Measurements from ENCODE around the gene GIPC2.
"Not testable (repeated sequence)": the region's sequence is repeated elsewhere in the genome, so short reads cannot be mapped to it uniquely, and the experiment has no call there.

Gene GIPC2

GRCh38 chr1:78015148-78015547 is 30.6 kb upstream of the GIPC2 start:
- DNase-seq (ENCODE audit: low read depth), result no peak
- no peak overlapping the region for H3K4me3 ChIP-seq (replicated peaks; ENCODE audit: low read depth, low read length)
- TF ChIP-seq CTCF (IDR thresholded peaks at IDR 0.05; ENCODE audit: low read length, missing control alignments), result no peak

GRCh38 chr1:78019024-78019423 is 26.7 kb upstream of the GIPC2 start:
- H3K4me3 ChIP-seq (replicated peaks; ENCODE audit: low read depth, low read length), result no peak overlapping the region
- no peak for TF ChIP-seq CTCF (IDR thresholded peaks at IDR 0.05; ENCODE audit: low read length, missing control alignments)
- DNase-seq (ENCODE audit: low read depth), result no peak

- not testable (repeated sequence) for H3K4me3 ChIP-seq (replicated peaks; ENCODE audit: low read depth, low read length); DNase-seq (ENCODE audit: low read depth)
Observed at GRCh38 chr1:78021134-78021533, 24.6 kb upstream of the GIPC2 start.

GRCh38 chr1:78029793-78030192 is 16.0 kb upstream of the GIPC2 start:
- no peak for TF ChIP-seq CTCF (IDR thresholded peaks at IDR 0.05; ENCODE audit: low read length, missing control alignments)
- no peak overlapping the region for H3K4me3 ChIP-seq (replicated peaks; ENCODE audit: low read depth, low read length)
- no peak for DNase-seq (ENCODE audit: low read depth)

GRCh38 chr1:78032996-78033796 is 12.6 kb upstream of the GIPC2 start:
- no peak overlapping the region for H3K4me3 ChIP-seq (replicated peaks; ENCODE audit: low read depth, low read length)
- TF ChIP-seq CTCF (IDR thresholded peaks at IDR 0.05; ENCODE audit: low read length, missing control alignments), result no peak
- DNase-seq (ENCODE audit: low read depth), result peak; percentile 51

- H3K4me3 ChIP-seq (replicated peaks; ENCODE audit: low read depth, low read length), result no peak overlapping the region
- DNase-seq (ENCODE audit: low read depth), result no peak
- no peak for TF ChIP-seq CTCF (IDR thresholded peaks at IDR 0.05; ENCODE audit: low read length, missing control alignments)
Observed at GRCh38 chr1:78033797-78034172, 12.0 kb upstream of the GIPC2 start.

- no peak for DNase-seq (ENCODE audit: low read depth)
- no peak overlapping the region for H3K4me3 ChIP-seq (replicated peaks; ENCODE audit: low read depth, low read length)
- no peak for TF ChIP-seq CTCF (IDR thresholded peaks at IDR 0.05; ENCODE audit: low read length, missing control alignments)
Observed at GRCh38 chr1:78035121-78035520, 10.6 kb upstream of the GIPC2 start.
